Activated CD4-positive, alpha-beta T cell treated with anti-CD3 and anti-CD28 coated beads, Interleukin-10, Interleukin-2, amounts not matched to agents 100 ng/mL and 50 ng/mL, durations not matched to agents 16 hours and 8 hours (primary cell): ENCODE results near the gene GPHN.
"Not testable (repeated sequence)": the region's sequence is repeated elsewhere in the genome, so short reads cannot be mapped to it uniquely, and the experiment has no call there.

ENCODE experiments used
- DNase-seq: peaks from one replicate; pipeline ENCODE4 v3.0.0-alpha.2; 2020

Gene GPHN

DNA sequence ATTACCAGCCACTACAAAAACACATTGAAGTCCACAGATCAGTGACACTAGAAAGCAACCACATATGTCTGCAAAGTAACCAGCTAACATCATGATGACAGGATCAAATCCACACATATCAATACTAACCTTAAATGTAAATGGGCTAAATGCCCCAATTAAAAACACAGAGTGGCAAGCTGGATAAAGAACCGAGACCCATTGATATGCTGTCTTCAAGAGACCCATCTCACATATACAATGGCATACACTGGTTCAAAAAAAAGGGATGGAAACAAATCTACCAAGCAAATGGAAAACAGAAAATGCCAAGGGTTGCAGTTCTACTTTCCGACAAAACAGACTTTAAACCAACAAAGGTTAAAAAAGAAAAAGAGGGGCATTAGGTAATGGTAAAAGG, 307.7 kb downstream of the GPHN start:
- no peak for DNase-seq

DNA sequence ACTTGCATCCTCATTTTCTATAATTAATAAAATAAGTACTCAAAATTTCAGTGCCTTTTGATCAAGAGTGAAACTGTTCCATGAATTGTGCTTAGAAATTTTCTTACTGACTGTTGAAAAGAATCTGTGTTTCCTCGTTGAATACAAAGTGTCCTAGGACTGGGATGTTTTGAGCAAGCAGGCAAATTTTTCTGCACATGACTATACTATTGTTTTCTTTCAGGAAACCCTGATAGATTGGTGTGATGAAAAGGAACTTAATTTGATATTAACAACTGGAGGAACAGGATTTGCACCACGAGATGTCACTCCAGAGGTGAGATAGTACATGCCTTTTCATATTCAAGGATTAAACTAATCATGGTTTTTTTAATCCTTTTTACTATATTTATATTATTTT, 316.3 kb downstream of the GPHN start:
- no peak for DNase-seq

DNA sequence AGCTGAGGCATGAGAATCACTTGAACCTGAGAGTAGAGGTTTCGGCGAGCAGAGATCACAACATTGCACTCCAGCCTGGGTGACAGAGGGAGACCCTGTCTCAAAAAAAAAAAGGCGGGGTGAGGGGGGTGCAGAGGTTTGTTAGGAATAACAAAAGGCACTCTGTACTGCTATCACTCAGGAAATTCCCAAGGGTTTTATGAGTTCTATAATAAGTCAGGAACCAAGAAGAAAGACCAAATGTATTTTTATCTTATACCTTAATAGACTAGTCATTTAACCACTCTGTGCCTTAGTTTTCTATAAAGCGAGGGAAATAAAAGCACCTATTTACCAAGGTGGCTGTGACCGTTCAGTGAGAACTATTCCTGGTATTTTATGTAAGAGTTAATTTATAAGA, 319.2 kb downstream of the GPHN start:
- no peak for DNase-seq

DNA sequence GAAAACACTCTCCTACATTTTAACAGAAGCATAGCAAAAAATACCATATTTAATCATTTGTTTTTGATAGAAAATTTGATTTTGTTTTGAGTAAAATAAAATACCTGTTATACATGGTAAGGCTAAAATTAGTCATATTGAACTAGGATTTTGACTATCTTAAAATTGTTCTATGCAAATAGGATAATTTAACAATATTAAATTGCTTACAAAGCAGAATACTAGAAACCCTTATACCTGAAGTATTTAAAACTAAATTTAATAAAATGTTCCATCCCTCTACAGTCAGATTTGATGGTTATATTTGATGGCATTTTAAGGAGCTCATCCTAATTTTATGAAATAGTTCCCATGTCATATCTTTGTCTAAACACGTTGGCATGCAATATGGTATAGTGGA, 323.2 kb downstream of the GPHN start:
- no peak for DNase-seq

DNA sequence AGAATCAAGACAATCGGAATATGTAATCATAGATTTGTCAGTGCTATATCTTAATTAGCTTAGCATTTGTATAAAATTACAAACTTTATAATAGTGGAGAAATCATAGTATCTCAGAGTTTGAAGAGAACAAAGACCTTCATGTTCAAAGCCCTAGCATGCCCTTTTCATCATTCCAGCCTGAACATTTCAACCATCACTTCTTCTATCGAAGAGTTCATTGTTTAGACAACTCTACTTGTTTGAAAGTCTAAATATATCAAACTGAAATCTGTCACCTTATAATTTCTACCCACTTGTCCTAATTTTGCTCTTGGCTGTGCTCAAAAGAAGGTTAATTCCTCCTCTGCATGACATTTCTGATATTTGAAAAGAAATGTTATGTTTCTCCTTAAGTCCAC, 325.9 kb downstream of the GPHN start:
- DNase-seq, result no peak

DNA sequence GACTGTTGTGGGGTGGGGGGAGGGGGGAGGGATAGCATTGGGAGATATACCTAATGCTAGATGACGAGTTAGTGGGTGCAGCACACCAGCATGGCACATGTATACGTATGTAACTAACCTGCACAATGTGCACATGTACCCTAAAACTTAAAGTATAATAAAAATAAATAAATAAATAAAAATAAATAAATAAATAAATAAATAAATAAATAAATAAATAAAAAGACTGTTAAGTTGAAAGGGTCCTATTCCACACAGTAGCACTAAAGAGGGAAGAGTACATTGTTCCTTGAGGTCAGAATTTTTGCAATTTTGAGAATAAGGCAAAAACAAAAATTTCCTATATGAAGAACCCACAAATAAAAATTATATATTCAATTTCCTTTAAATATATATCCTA, 329.5 kb downstream of the GPHN start:
- DNase-seq, result not testable (repeated sequence)

DNA sequence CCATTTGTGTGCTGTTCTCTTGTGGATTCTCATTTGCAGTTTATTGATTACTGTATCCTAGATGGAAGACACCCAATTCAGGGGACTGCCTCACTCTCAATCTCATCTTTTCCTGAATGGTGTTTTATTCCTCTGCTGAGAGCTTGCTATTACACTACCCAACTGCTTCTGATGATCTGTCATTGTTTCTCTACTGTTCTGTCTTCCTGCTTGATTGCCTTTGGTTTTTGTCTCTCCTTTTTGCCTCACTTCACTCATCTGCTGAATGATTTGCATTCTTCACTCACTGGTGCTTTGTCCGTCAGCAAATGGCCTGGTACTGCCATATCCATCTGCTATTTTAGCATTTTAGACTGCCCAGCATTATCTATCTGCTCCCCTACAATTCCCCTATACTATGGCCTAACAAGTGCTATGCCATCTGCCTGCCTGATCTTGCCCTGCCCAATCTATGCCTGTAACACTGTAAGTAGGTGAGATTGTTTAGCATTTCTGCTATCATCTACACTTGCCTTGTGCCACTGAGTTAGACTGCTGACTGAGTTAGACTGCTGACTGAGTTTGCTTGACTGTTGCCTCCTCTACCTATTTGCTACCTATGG, 335.1 kb downstream of the GPHN start:
- DNase-seq, result no peak

DNA sequence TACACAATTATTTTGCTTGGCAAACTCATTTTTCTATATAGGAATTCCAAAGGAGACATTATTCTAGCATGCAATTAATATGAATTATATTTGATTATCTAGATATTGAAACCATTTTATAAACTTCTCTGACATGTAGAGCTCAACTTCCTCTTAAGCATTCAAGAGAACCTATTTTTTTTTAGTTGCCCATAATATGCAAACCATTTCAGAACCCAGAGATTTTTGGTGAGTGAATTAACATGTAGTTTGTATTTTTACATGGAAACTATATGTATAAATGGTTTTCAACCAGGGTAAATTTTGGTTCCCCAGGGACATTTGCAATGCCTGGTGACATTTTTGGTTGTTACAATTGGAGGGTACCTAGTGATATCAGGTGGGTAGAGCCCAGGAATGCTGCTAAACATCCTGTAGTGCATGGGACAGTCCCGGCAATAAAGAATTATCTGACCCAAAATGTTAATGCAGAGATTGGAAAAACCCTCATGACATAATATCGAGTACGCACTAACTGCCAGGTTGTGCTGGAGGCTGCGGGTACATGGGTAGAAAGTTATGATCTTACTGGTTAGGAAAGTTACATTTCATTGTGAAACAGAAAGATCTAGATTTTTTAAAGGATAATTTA, 342.4 kb downstream of the GPHN start:
- DNase-seq, result no peak

DNA sequence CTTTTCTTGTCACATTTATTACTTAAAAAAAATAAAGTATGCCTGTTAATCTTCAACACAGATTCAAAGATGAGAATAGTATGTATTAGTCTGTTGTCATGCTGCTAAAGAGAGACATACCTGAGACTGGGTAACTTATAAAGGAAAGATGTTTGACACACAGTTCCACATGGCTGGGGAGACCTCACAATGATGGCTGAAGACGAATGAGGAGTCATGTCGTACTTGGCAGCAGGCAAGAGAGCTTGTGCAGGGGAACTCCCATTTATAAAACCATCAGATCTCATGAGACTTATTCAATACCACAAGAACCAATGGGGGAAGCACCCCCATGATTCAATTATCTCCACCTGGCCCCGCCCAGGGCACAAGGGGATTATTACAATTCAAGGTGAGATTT, 345.4 kb downstream of the GPHN start:
- no peak for DNase-seq

DNA sequence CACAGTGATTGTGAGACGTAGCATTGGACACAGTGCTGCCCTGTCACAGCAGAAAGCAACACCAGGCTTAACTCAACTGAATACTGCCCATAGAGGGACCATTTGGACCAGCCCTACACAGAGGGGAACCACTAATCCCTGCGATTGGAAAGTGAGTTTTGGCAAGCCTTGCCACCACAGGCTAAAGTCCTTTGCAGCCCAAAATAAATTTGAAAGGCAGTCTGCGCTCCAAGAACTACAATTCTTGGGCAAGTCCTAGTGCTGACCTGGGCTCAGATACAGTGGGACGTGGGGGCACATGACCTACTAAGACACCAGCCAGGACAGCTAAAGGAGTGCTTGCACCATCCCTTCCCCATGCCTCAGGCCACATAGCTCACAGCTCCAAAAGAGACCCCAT, 349.9 kb downstream of the GPHN start:
- no peak for DNase-seq

DNA sequence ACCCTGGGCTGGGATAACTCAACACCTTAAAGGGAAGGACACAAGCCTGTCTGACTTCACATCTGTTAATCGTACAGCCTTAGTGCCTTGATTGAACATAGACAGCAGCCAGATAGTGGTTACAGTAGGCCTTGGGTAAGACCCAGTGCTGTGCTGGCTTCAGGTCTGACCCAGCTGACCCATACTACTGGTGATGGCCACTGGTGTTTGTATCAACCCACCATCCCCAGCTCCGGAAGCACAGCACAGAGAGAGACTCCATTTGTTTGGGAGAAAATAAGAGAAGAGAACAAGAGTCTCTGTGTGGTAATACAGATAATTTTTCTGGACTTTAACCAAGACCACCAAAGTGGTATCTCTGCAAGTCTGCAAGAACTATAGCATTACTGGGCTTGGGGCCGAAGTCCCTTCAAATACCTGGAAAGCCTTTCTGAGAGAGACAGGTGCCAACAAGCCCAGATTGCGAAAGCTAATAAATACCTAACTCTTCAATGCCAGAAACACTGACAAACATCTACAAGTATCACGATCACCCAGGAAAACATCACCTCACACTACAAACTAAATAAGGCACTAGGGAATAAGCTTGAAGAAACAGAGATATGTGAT, 351.2 kb downstream of the GPHN start:
- DNase-seq, result no peak

DNA sequence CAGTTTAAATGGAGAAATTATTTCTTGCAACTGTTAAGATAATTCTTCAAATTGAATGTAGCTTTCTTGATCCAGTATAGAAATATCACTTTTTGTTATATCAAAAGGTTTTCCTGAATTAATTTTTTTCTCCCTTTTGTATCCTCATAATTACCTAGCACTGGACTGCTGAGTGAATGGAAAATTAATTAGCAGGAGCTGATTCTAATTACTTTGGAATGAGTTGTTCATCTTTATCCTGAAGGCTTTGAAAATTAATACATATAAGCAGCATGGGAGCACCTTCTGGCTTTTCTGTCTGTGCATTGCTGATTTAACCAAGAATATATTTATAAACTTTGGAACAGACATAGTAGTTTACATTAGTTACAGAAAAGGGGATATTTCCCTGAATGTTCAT, 373.6 kb downstream of the GPHN start:
- DNase-seq, result no peak

DNA sequence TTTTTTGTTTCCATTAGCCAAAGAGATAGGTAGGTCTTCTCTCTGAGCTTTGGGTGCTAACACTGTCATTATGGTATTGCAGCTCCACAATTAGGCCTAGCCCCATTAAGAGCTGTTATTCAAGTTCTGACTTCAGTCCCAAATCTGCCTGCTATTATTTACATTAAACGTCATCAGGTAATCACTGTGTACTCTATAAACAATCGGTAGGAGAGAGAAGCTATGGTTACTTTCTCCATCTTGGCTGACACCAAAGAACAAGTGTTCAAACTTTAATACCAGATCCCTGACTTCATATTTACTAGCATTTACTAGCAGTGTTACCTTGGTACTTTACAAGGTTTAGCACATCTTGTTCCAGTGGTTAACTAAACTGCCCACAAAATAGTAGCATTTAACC, 376.2 kb downstream of the GPHN start:
- DNase-seq, result no peak

DNA sequence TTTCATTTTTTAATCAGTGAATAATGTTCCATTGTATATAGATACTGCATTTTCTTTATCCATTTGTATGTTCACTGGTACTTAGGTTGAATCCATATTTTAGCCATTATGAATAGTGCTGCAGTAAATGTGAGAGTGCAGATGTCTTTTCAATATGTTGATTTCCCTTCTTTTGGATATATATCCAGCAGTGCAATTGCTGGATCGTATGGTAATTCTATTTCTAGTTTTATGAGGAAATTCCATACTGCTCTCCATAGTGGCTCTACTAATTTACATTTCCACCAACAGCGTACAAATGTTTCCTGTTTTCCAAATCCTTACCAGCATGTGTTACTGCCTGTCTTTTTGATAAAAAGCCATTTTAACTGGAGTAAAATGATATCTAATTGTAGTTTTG, 392.8 kb downstream of the GPHN start:
- no peak for DNase-seq

DNA sequence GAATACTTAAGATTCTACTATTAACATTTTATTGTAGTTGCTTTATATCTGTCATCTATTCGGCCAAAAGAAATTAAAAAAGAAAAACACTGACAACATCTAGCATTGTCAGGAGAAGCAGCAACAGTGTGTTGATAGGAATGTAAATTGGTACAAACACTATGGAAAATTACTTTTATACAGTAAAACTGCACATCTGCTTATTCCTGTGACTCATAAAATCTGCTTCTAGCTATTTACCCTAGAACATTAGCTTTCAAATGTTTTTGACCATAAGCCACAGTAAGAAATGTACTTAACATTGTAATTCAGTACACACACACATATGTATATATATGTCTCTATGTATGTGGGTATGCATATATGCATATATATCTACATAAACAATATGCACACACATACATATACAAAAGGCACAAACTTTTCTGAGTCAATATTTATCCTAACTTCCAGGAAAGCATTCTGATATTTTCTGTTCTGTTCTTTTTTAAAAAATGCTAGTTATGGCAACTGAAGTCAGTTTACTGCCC, 402.4 kb downstream of the GPHN start:
- DNase-seq, result no peak

DNA sequence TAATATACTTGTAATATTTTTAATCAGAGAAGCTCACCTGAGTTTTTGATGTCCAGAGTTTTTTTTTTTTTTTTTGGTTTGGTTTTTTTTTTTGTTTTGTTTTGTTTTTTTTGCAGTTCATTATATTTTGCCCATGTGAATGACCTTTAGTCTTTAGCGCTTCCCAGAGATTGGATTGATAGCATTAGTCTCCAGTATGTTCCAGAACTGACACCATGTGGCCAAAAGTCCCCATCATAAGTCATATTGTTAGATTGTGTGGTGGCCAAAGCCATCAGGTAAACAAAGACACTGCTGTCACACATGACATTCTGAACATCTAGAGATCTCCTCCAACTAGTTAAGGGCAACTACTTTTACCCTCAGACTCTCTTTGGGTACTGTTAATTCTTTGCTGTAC, 408.5 kb downstream of the GPHN start:
- DNase-seq, result no peak

DNA sequence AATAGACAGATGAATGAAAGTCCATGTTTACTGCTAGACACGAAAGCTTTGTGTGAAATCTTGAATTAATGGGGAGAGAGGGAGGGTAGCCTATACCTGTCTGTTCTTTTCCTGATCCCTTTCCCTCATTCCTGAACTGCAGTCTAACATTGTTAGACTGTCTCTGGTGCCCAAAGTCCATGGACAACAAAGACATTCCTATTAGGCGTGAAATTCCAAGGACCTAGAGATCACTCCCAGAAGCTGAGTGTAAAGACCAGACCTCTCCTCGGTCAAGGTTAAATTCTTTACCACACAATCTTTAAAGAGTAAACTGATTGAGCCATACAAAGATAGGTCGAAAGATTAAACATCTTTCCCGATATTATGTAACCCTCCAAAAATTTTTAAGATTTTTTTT, 410.6 kb downstream of the GPHN start:
- DNase-seq, result no peak

DNA sequence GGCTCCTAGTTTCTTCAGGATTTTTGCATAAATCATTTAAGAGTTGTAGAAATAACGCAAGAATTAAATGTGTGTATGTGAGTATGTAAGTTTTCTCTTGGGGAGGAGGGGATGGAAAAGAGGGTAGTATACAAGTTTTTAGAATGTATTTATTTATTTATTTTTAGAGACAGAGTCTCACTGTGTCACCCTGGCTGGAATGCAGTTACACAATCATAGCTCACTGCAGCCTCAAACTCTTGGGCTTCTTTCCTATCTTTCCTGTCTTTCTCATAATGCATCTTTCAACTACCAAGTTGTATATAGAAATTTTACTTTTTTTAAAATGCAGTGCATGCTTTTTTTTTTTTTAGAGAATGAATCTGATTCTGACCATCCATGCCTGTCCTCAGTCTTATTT, 412.2 kb downstream of the GPHN start:
- DNase-seq, result no peak

DNA sequence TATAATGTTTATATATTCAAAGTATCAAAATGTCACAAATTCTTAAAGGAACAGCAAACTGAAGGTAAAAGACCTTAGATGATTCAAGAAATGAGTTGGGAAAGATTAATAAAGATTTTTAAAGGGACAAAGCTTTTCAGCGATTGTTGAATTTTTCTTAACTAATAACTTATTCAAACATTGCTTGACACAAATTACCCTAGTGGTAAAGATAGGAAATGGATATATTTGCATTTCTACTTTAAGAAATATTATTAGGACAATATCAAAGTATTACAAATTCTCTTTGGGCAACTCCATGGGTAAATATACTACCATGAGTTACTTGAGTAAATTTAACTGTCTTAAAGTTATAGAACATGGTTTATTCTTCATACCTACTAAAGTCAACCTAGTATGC, 415.3 kb downstream of the GPHN start:
- DNase-seq, result no peak

DNA sequence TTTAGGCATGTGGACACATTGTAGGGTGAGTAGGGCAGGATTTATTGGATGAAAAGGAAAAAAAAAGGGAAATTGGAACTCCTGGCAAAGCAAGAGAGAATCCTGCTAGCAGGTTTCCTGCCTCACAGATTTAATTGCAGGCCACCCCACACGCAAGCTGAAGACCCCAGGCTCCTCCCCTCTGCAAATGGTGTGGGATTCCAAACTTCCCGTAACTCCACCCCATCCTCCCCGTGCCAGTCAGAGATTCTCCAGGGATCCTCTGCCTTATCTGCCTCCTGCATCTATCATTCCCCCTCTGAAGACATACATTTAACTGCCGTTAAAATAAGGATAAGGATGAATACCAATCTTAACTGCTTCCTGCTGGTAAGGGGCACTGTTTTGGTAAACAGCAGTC, 431.5 kb downstream of the GPHN start:
- DNase-seq, result no peak

DNA sequence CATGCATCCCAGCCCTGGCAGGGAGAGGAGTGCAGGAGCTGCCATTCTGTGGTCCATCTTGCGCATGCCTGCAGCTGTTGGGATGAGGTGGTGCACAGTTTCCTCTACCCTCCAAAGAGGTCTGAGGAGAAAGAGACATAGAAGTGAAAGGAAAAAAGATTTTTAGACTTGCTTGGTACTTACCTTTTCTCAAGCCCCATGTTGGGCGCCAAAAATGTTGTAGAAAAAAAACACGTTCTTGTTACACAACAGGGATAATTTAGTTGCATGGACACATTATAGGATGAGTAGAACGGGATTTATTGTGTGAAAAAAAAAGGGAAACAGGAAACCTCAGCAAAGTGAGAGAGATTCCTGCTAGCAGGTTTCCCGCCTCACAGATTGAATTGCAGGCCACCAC, 436.9 kb downstream of the GPHN start:
- no peak for DNase-seq

DNA sequence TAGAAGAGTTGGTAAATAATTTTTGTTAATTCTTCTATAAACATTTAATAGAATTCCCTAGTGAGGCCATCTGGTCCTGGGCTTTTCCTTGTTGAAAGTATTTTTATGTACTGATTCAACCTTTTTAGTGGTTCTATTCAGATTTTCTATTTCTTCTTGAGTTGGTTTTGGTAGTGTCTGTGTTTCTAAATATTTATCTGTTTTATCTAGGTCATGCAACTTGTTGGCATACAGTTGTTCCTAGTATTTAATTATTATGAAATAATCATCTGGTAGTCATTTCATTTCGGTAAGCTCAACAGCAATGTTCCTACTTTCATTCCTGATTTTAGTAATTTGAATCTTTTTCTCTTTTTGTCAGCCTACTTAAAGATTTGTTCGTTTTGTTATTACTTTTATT, 447.2 kb downstream of the GPHN start:
- DNase-seq, result no peak

DNA sequence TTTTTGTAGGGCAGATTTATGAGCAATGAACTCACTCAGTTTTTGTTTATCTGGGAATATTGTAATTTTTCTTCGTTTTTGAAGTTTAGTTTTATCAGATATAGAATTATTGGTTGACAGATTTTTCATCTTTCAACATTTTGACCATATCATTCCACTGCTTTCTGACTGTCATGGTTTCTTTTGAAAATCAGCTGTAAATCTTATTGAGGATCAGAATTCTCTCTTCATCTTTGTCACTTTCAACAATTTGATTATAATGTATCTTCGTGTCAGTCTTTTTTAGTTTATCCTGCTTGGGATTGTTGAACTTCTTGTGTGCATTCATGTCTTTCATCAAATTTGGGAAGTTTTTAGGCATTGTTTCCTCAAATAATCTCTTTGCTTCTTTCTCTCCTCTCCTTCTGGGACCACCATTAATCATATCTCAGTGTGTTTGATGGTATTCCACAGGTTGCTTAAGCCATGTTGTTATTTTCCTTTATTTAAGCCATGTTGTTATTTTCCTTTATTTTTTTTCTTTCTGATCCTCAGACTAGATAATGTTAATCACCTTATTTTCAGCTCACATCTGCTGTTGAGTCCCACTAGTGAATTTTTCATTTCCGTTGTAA, 451.6 kb downstream of the GPHN start:
- no peak for DNase-seq

DNA sequence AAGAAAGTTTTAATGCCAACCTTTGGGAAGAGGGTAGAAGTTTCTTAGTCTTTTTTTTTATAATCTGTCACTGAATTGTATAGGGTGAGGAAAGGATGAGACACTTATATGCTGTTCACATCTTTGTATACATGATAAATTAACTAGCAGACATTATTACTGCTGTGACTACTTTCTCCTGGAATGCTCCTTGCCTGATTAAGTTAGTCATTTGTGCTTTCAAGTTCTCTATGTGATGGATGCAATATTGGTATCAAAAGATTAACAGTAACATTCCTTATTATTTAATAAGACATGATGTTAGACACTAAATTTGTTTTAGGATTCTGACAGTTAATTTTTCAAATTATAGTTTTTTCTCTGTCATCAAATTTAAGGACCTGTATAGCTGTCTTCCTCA, 457.9 kb downstream of the GPHN start:
- no peak for DNase-seq
